ENCODE results near the gene EFEMP2.

EFEMP2 gene

GRCh38 chr11:65867284-65868071, 5.1 kb downstream of the EFEMP2 start:
- TF ChIP-seq CTCF (conservative IDR thresholded peaks at IDR 0.05; ENCODE audit: low read depth, low read length): no peak
- DNase-seq (ENCODE audit: low read depth): no peak
- H3K4me3 ChIP-seq (ENCODE audit: low read length): no peak overlapping the region

DNA sequence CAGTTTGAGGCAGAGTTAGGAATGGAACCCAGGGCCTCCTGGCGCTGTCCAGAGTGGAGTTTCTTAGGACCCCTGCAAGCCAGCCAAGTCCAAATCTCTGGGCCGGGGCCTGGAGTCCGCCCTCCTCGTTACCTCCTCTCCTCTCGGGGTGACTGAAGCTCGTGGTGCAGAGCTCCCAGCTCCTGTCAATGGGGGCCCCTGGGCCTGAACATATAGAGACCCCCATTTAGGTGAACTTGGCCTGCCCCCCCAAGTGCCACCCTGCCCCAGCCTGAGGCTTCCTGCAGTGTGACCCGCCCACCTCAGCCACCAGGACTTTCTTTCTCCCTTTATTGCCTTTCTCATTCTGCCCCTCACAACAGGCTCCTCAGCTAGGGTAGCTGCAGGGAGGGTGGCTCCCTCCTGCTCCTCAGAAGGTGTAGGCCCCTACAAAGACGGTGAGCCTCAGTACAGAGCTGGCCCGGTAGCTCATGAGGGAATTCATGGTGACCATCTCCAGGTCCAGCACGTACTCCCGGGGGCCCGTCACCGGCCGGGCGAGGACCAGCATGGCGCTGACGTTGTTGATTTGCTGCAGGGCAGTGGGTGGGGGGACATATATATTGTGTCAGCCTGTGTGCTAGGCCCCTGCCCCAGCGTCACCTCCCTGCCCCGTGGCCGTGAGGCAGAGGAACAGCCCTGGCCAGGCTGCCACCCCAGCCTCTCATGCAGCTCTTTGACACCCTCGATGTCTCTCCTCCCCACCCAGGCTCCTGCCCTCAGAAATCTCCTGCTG, 5.9 kb downstream of the EFEMP2 start:
- DNase-seq (ENCODE audit: low read depth): no peak
- TF ChIP-seq CTCF (conservative IDR thresholded peaks at IDR 0.05; ENCODE audit: low read depth, low read length): no peak
- H3K4me3 ChIP-seq (ENCODE audit: low read length): no peak overlapping the region

DNA sequence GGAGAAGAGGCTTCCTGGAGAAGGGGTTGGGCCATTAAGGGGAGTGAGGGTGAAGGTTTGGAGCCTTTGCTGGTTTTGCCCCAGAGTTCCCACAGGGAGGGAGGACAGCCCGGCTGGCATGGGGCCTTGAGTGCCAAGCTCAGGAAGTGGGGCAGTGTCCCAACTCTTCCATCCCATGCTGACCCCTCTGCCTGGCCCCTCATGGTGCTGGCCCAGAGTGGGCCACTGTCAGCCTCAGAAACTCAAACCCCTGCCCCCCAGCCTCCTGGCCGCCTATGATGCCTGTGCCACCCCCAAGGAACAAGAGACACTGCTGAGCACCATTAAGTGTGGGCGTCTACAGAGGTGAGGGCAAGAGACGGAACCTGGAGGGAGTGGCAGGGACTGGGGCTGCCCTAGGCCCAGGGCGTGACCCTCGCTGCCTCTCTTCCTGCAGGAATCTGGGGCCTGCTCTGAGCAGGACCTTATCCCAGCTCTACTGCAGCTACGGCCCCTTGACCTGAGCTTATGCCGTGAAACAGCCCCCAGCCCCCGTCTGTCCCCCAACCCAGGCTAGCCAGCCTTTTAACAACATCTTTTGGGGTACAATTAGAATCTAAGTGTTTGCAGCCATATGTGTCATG, 6.9 kb downstream of the EFEMP2 start:
- no peak for DNase-seq (ENCODE audit: low read depth)
- TF ChIP-seq CTCF (conservative IDR thresholded peaks at IDR 0.05; ENCODE audit: low read depth, low read length): no peak

GRCh38 chr11:65864706-65865471, 7.7 kb downstream of the EFEMP2 start:
- no peak for DNase-seq (ENCODE audit: low read depth)
- no peak for TF ChIP-seq CTCF (conservative IDR thresholded peaks at IDR 0.05; ENCODE audit: low read depth, low read length)
- no peak overlapping the region for H3K4me3 ChIP-seq (ENCODE audit: low read length)

More for the DNA sequence above, 6.9 kb downstream of the EFEMP2 start:
- H3K4me3 ChIP-seq (ENCODE audit: low read length): no peak overlapping the region

- no peak overlapping the region for H3K4me3 ChIP-seq (ENCODE audit: low read length)
- DNase-seq (ENCODE audit: low read depth): no peak
- TF ChIP-seq CTCF (conservative IDR thresholded peaks at IDR 0.05; ENCODE audit: low read depth, low read length): no peak
Measured at GRCh38 chr11:65863889-65864705, 8.5 kb downstream of the EFEMP2 start.

All from retinal pigment epithelial cell (primary cell).